H1 (cell line): ENCODE measurements around the gene FADS6. TPM values are rescaled to one million over a fixed set of nuclear protein-coding genes. Genes with fewer than 3 reads are reported as not detected.

Experiments used
- CREB1 ChIP-seq: IDR thresholded peaks from 2 replicates; pipeline ENCODE4 v1.6.1; 2012; ENCODE audit warnings: inconsistent platforms
- CTCF ChIP-seq, 3 experiments: IDR thresholded peaks; 1 replicate in 2 of 3; 2 replicates in 1 of 3; pipeline versions ENCODE4 v1.5.1 to v1.6.1; 2011; ENCODE audit warnings: low read length in 3 of 3, mild to moderate bottlenecking in 3 of 3, inconsistent platforms in 2 of 3, low read depth in 1 of 3, moderate library complexity in 1 of 3; ENCODE audit not compliant: insufficient read depth in 1 of 3; ENCODE audit errors: control extremely low read depth in 1 of 3
- JUN ChIP-seq: IDR thresholded peaks from 2 replicates; pipeline ENCODE4 v1.6.1; 2011; ENCODE audit warnings: low read depth, mild to moderate bottlenecking, improper control_type of control experiment, low read length
- POLR2A ChIP-seq, 2 experiments: IDR thresholded peaks; 1 replicate in 1 of 2; 2 replicates in 1 of 2; pipeline ENCODE4 v1.6.1; 2011; ENCODE audit warnings: low read depth in 2 of 2, low read length in 2 of 2, mild to moderate bottlenecking in 2 of 2; ENCODE audit errors: control extremely low read depth in 1 of 2
- POU5F1 ChIP-seq: IDR thresholded peaks from 2 replicates; pipeline ENCODE4 v1.6.1; 2011; ENCODE audit warnings: low read depth, mild to moderate bottlenecking, low read length, moderate library complexity
- RFX5 ChIP-seq: IDR thresholded peaks from 2 replicates; pipeline ENCODE4 v1.6.1; 2011; ENCODE audit warnings: low read depth, low read length, improper control_type of control experiment, borderline replicate concordance
- SIN3A ChIP-seq, 2 experiments: IDR thresholded peaks in 1 of 2; conservative IDR thresholded peaks in 1 of 2; 2 replicates each; pipeline ENCODE4 v1.6.1; 2011 to 2012; ENCODE audit warnings: low read length in 2 of 2, improper control_type of control experiment in 1 of 2, low read depth in 1 of 2, mild to moderate bottlenecking in 1 of 2
- SP2 ChIP-seq: IDR thresholded peaks from 2 replicates; pipeline ENCODE4 v1.6.1; 2012; ENCODE audit warnings: mild to moderate bottlenecking, low read length, inconsistent platforms
- TAF1 ChIP-seq: IDR thresholded peaks from 2 replicates; pipeline ENCODE4 v1.6.1; 2011; ENCODE audit warnings: mild to moderate bottlenecking, low read depth, low read length
- ZNF274 ChIP-seq: IDR thresholded peaks from 2 replicates; pipeline ENCODE4 v1.7.0; 2012; ENCODE audit warnings: low read length, borderline replicate concordance; ENCODE audit errors: extremely low read depth
- polyA plus RNA-seq, 7 experiments: library from polyadenylated mRNA; depleted of rRNA in 3 of 7; stranded (reverse) in 5 of 7; unstranded in 2 of 7; fragments of >200 nt in 5 of 7; fragments of 200-250 nt in 2 of 7; gene quantifications; 1 replicate in 5 of 7; 2 replicates in 1 of 7; 4 replicates in 1 of 7; pipeline versions ENCODE4 v1.2.1 to v1.2.3, GENCODE V29; 2011 to 2013; ENCODE audit warnings: missing spikeins in 2 of 7, mixed read lengths in 2 of 7
- total RNA-seq: library from RNA; stranded (reverse); fragmentation: NEBNext Ultra II Directional; extraction: Animal tissue kit (Norgen Biotek cat#: 25700); gene quantifications from 2 replicates; pipeline ENCODE4 v1.2.1, GENCODE V29; 2021

FADS6 gene
- total and polyA plus RNA-seq, 2 of the 8 experiments (the other 6 are each of a cell fraction or from before 2014, with no cell fraction given): 0.56 to 2.5 TPM

GRCh38 chr17:74862919-74863318, 30.5 kb downstream of the FADS6 start (continued):
- TF ChIP-seq CTCF (IDR thresholded peaks at IDR 0.05; ENCODE audit: control extremely low read depth in 1 of 3, insufficient read depth in 1 of 3, low read depth in 1 of 3, low read length in 3 of 3) (no peak), SP2 (no peak), POLR2A (IDR thresholded peaks at IDR 0.05; ENCODE audit: control extremely low read depth in 1 of 2, low read depth in 2 of 2, low read length in 2 of 2) (no peak), RFX5 (no peak), ZNF274 (no peak), POU5F1 (no peak), JUN (no peak), TAF1 (no peak), CREB1 (no peak), SIN3A (conservative IDR thresholded peaks at IDR 0.05 in 1 of 2, IDR thresholded peaks at IDR 0.05 in 1 of 2; ENCODE audit: low read depth in 1 of 2, low read length in 2 of 2) (no peak)
